Neural progenitor cell (in vitro differentiated cells): ENCODE measurements around the gene ZNF524. TPM values are rescaled to one million over a fixed set of nuclear protein-coding genes. Genes with fewer than 3 reads are reported as not detected.
A peak's percentile ranks its signal among the peaks of the same experiment; 100 is the strongest.

Experiments
- DNase-seq: peaks from one replicate; pipeline ENCODE4 v3.0.0-alpha.2; 2016; ENCODE audit warnings: low spot score
- H2AFZ ChIP-seq: fragments of 200-600 bp; sonication (generic); replicated peaks from 2 replicates; pipeline ENCODE4 v1.6.1; 2016; ENCODE audit warnings: antibody characterized with exemption
- H3F3A ChIP-seq: fragments of 200-600 bp; sonication (generic); 2 replicates; pipeline ENCODE4 v1.6.1; 2016; ENCODE audit warnings: antibody characterized with exemption, low read depth
- H3K27ac ChIP-seq: fragments of 200-600 bp; sonication (generic); 2 replicates; pipeline ENCODE4 v1.5.1; 2016; ENCODE audit warnings: mild to moderate bottlenecking
- H3K27me3 ChIP-seq: fragments of 200-600 bp; sonication (generic); 2 replicates; pipeline ENCODE4 v1.6.1; 2016; ENCODE audit warnings: mild to moderate bottlenecking, moderate library complexity
- H3K36me3 ChIP-seq: fragments of 200-600 bp; sonication (generic); 2 replicates; pipeline ENCODE4 v1.5.1; 2016
- H3K4me1 ChIP-seq: fragments of 200-600 bp; sonication (generic); 2 replicates; pipeline ENCODE4 v1.6.1; 2016; ENCODE audit warnings: mixed run types
- H3K4me2 ChIP-seq: fragments of 200-600 bp; sonication (generic); 2 replicates; pipeline ENCODE4 v1.6.1; 2016
- H3K4me3 ChIP-seq: fragments of 200-600 bp; sonication (generic); 2 replicates; pipeline ENCODE4 v1.5.1; 2016
- H3K79me2 ChIP-seq: fragments of 200-600 bp; sonication (generic); 2 replicates; pipeline ENCODE4 v1.6.1; 2016; ENCODE audit warnings: low read depth
- H3K9ac ChIP-seq: fragments of 200-600 bp; sonication (generic); 2 replicates; pipeline ENCODE4 v1.6.1; 2016
- H3K9me3 ChIP-seq: fragments of 200-600 bp; sonication (generic); 2 replicates; pipeline ENCODE4 v1.5.1; 2016; ENCODE audit warnings: low read depth
- H4K20me1 ChIP-seq: fragments of 200-600 bp; sonication (generic); 2 replicates; pipeline ENCODE4 v1.6.1; 2016; ENCODE audit warnings: low read depth
- H3K27ac Mint-ChIP-seq: 3 replicates; pipeline ENCODE4 v1.8.0; 2021; ENCODE audit warnings: mixed read lengths
- H3K27me3 Mint-ChIP-seq: 2 replicates; pipeline ENCODE4 v1.8.0; 2022; ENCODE audit warnings: low read depth, mild to moderate bottlenecking, inconsistent platforms, moderate library complexity, mixed read lengths; ENCODE audit not compliant: insufficient read depth
- H3K36me3 Mint-ChIP-seq: 3 replicates; pipeline ENCODE4 v1.8.0; 2021; ENCODE audit warnings: mixed read lengths
- H3K4me1 Mint-ChIP-seq: 3 replicates; pipeline ENCODE4 v1.8.0; 2021; ENCODE audit warnings: mixed read lengths
- H3K4me3 Mint-ChIP-seq: 3 replicates; pipeline ENCODE4 v1.8.0; 2021; ENCODE audit warnings: mild to moderate bottlenecking, moderate library complexity, mixed read lengths
- H3K9me3 Mint-ChIP-seq: 3 replicates; pipeline ENCODE4 v1.8.0; 2020; ENCODE audit warnings: mixed read lengths
- CTCF ChIP-seq: fragments of 200-600 bp; sonication (generic); IDR thresholded peaks from 2 replicates; pipeline ENCODE4 v1.5.1; 2017; ENCODE audit warnings: antibody characterized with exemption, mild to moderate bottlenecking
- EZH2 ChIP-seq: fragments of 200-600 bp; sonication (generic); IDR thresholded peaks from 2 replicates; pipeline ENCODE4 v1.6.1; 2017; ENCODE audit warnings: antibody characterized with exemption, mild to moderate bottlenecking, moderate library complexity
- EZH2phosphoT487 ChIP-seq: fragments of 200-600 bp; sonication (generic); IDR thresholded peaks from 2 replicates; pipeline ENCODE4 v1.6.1; 2017; ENCODE audit warnings: antibody characterized with exemption
- total RNA-seq: library from RNA; depleted of rRNA; stranded (reverse); fragments of >200 nt; gene quantifications from 2 replicates; pipeline ENCODE4 v1.2.3, GENCODE V29; 2015; ENCODE audit warnings: low replicate concordance

The ZNF524 gene
- total RNA-seq, 1 donor from 2014 or later, result 3.2 TPM

GRCh38 chr19:55590109-55590508 is 10.0 kb upstream of the ZNF524 start:
- no peak overlapping the region for H3K27ac Mint-ChIP-seq
- peaks cover 3% of the 10 kb centered on the region for H3K9me3 Mint-ChIP-seq
- H3K36me3 Mint-ChIP-seq, result peaks cover 16% of the 10 kb centered on the region
- Histone ChIP-seq H3K36me3 (peaks cover 5% of the 10 kb centered on the region), H2AFZ (no peak overlapping the region), H3K4me1 (peaks cover 16% of the 10 kb centered on the region), H3K4me3 (no peak overlapping the region), H3F3A (peaks cover 50% of the 10 kb centered on the region), H3K79me2 (no peaks in the 10 kb centered on the region), H3K27me3 (no peaks in the 10 kb centered on the region), H3K4me2 (peak overlapping the region; percentile 60), H3K9me3 (no peaks in the 10 kb centered on the region), H3K9ac (no peak overlapping the region), H4K20me1 (no peaks in the 10 kb centered on the region), H3K27ac (peak overlapping the region; percentile 76)
- H3K4me3 Mint-ChIP-seq, result peak overlapping the region; percentile 48
- DNase-seq, result no peak
- TF ChIP-seq EZH2 (no peak), EZH2phosphoT487 (no peak), CTCF (no peak)
- peaks cover 46% of the 10 kb centered on the region for H3K4me1 Mint-ChIP-seq
- peaks cover 6% of the 10 kb centered on the region for H3K27me3 Mint-ChIP-seq

- peaks cover 21% of the 10 kb centered on the region for H3K36me3 Mint-ChIP-seq
- peaks cover 41% of the 10 kb centered on the region for H3K4me1 Mint-ChIP-seq
- no peak for TF ChIP-seq EZH2
- no peak for TF ChIP-seq EZH2phosphoT487
- TF ChIP-seq CTCF, result no peak
- Histone ChIP-seq H2AFZ (no peak overlapping the region), H3K4me1 (peaks cover 16% of the 10 kb centered on the region), H3K4me2 (peak overlapping the region; percentile 10), H3K36me3 (peaks cover 10% of the 10 kb centered on the region), H3F3A (peaks cover 46% of the 10 kb centered on the region), H3K27ac (no peak overlapping the region), H3K27me3 (no peaks in the 10 kb centered on the region), H3K4me3 (no peak overlapping the region), H3K79me2 (no peaks in the 10 kb centered on the region), H4K20me1 (no peaks in the 10 kb centered on the region), H3K9ac (no peak overlapping the region), H3K9me3 (no peaks in the 10 kb centered on the region)
- peak; percentile 44 for DNase-seq
- H3K9me3 Mint-ChIP-seq, result peaks cover 3% of the 10 kb centered on the region
- H3K27me3 Mint-ChIP-seq, result peaks cover 6% of the 10 kb centered on the region
- no peak overlapping the region for H3K4me3 Mint-ChIP-seq
- H3K27ac Mint-ChIP-seq, result no peak overlapping the region
Measured at GRCh38 chr19:55590617-55591016, 9.5 kb upstream of the ZNF524 start.

GRCh38 chr19:55591555-55591954 is 8.5 kb upstream of the ZNF524 start:
- no peak for TF ChIP-seq CTCF
- no peak for TF ChIP-seq EZH2phosphoT487
- no peak for TF ChIP-seq EZH2

More at GRCh38 chr19:55591555-55591954, 8.5 kb upstream of the ZNF524 start:
- Mint-ChIP-seq H3K9me3 (peaks cover 5% of the 10 kb centered on the region), H3K4me1 (peaks cover 32% of the 10 kb centered on the region), H3K36me3 (peaks cover 30% of the 10 kb centered on the region), H3K27me3 (peaks cover 6% of the 10 kb centered on the region), H3K27ac (peak overlapping the region; percentile 62), H3K4me3 (no peak overlapping the region)
- H3F3A ChIP-seq, result peaks cover 42% of the 10 kb centered on the region
- H4K20me1 ChIP-seq, result no peaks in the 10 kb centered on the region
- no peak overlapping the region for H3K27ac ChIP-seq
- H3K9me3 ChIP-seq, result no peaks in the 10 kb centered on the region
- no peaks in the 10 kb centered on the region for H3K27me3 ChIP-seq
- H3K9ac ChIP-seq, result no peak overlapping the region
- no peak overlapping the region for H3K4me2 ChIP-seq
- H2AFZ ChIP-seq, result no peak overlapping the region
- peaks cover 16% of the 10 kb centered on the region for H3K4me1 ChIP-seq
- peaks cover 14% of the 10 kb centered on the region for H3K36me3 ChIP-seq
- DNase-seq, result no peak
- H3K79me2 ChIP-seq, result no peaks in the 10 kb centered on the region
- no peak overlapping the region for H3K4me3 ChIP-seq
